DND-41 (cell line): Measurements from ENCODE around the gene UBA7.

Experiments used
- CTCF ChIP-seq: IDR thresholded peaks from 2 replicates; pipeline ENCODE4 v1.5.1; 2012; ENCODE audit warnings: borderline replicate concordance, low read length, moderate library complexity, mild to moderate bottlenecking; ENCODE audit not compliant: poor library complexity, severe bottlenecking; ENCODE audit errors: extremely low read depth
- EZH2 ChIP-seq: IDR thresholded peaks from 3 replicates; pipeline ENCODE4 v1.6.1; 2012; ENCODE audit warnings: borderline replicate concordance, low read depth, mild to moderate bottlenecking, moderate library complexity, low read length, inconsistent platforms; ENCODE audit not compliant: severe bottlenecking

- TF ChIP-seq CTCF, result no peak
- TF ChIP-seq EZH2, result no peak
Observed at GRCh38 chr3:49786357-49787181, 27.2 kb downstream of the UBA7 start, which contains the start of gene IP6K1.
